Measurements from ENCODE around the gene SREBF1. TPM values are rescaled to one million over a fixed set of nuclear protein-coding genes. Genes with fewer than 3 reads are reported as not detected.

The SREBF1 gene
- total and polyA plus RNA-seq, 5 donors: 28.7 to 45.7 (median 40.5) TPM

DNA sequence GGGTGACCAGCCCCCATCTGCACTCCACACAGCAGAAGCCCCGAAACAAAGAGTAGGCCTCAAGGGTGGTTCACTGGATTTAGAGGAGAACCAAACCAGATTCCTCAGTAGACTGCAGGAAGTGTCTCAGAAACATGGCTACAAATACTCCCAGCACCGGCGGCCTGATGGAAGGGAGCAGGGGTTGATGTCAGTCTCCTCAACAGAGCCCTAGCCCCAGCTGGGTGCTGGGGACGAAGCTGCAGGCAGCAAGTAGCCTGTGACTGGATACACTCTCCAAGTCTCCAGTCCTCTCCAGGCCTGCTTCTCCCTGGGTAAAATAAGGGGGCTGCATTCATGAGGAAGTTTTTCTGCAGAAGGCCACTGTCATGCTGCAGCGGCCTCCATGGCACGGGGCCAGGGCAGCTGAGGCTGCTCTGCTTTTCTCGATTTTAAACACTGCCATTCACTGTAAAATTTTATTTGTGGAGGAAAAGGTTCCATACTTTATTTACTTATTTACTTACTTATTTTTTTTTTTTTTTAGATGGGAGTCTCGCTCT lies 36.7 kb upstream of the SREBF1 start:
- Histone ChIP-seq H3K9me3 (ENCODE audit: control insufficient read depth, low read length) (no peaks in the 10 kb centered on the region), H3K27ac (ENCODE audit: low read length) (no peak overlapping the region), H3K27me3 (ENCODE audit: control insufficient read depth, insufficient read depth) (no peaks in the 10 kb centered on the region), H3K4me3 (ENCODE audit: low read length) (no peak overlapping the region), H3K4me1 (ENCODE audit: control insufficient read depth, insufficient read depth, low read length) (peaks cover 29% of the 10 kb centered on the region)
- 66% methylated on average over 8 of the region's 8 CpGs for WGBS
- ATAC-seq (no peak), DNase-seq (peak in 2 of 3 donors; percentile 59 to 74)
- intact Hi-C loops (cut with DNase I): loop anchor here in 1 of 4 donors (10.0 kb wide), 1 partner anchor 189 kb away; the partner anchor contains the start of gene RAI1

GRCh38 chr17:17872547-17873345 lies 36.0 kb upstream of the SREBF1 start:
- no peak for ATAC-seq
- Histone ChIP-seq H3K4me1 (ENCODE audit: control insufficient read depth, insufficient read depth, low read length) (peaks cover 23% of the 10 kb centered on the region), H3K27me3 (ENCODE audit: control insufficient read depth, insufficient read depth) (no peaks in the 10 kb centered on the region), H3K4me3 (ENCODE audit: low read length) (no peak overlapping the region), H3K9me3 (ENCODE audit: control insufficient read depth, low read length) (no peaks in the 10 kb centered on the region), H3K27ac (ENCODE audit: low read length) (no peak overlapping the region)
- intact Hi-C loops (cut with DNase I): loop anchor here in 1 of 4 donors (10.0 kb wide), 1 partner anchor 188 kb away; the partner anchor contains the start of gene RAI1
- 57% methylated on average over 9 of the region's 9 CpGs for WGBS
- peak in 2 of 3 donors; percentile 64 to 67 for DNase-seq

DNA sequence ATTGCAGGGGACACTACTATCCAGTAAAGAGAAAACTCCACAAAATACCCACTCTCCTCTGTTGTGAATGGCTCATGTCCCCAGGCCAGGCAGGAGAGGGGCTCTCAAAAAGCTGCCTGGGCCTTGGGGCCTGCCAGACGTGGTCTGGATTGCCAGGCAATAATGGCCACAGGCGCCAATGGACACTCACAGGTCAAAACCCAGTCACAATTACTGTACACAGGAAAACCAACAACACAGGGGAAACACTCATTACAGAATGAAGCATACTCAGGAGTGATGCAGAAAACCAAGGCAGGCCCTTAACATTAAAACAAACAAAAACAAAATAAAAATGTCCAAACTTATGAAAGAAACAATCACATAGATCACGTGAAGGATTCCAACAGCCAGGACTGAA lies 35.1 kb upstream of the SREBF1 start:
- intact Hi-C loops (cut with DNase I): loop anchor here in 1 of 4 donors (10.0 kb wide), 1 partner anchor 187 kb away; the partner anchor contains the start of gene RAI1
- H3K27me3 ChIP-seq (ENCODE audit: control insufficient read depth, insufficient read depth): no peaks in the 10 kb centered on the region
- DNase-seq (peak in 1 of 3 donors; percentile 11), ATAC-seq (no peak)
- H3K9me3 ChIP-seq (ENCODE audit: control insufficient read depth, low read length): no peaks in the 10 kb centered on the region
- H3K4me1 ChIP-seq (ENCODE audit: control insufficient read depth, insufficient read depth, low read length): peaks cover 19% of the 10 kb centered on the region
- 69% methylated on average over 3 of the region's 3 CpGs for WGBS
- no peak overlapping the region for H3K27ac ChIP-seq (ENCODE audit: low read length)
- no peak overlapping the region for H3K4me3 ChIP-seq (ENCODE audit: low read length)

DNA sequence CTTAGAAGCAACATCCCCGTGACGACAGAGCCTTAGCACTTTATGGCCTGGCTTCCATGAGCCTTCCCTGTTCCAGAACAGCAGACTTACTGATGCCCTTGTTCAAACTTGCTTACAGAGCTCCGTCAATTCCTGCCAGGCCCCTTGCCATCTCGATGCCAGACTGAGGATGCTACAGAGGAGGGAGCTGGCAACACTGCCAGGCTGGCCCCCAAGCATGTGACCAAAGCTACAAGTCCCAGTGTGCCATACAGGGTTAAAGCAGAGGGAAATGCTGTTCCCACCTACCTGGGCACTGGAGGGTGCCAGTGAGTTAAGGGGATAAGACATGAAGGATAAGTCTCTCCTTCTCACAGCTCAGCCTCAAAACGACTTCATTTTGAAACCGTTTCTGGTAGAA lies 33.5 kb upstream of the SREBF1 start:
- Histone ChIP-seq H3K27me3 (ENCODE audit: control insufficient read depth, insufficient read depth) (no peaks in the 10 kb centered on the region), H3K4me3 (ENCODE audit: low read length) (no peak overlapping the region), H3K4me1 (ENCODE audit: control insufficient read depth, insufficient read depth, low read length) (peaks cover 10% of the 10 kb centered on the region), H3K27ac (ENCODE audit: low read length) (no peak overlapping the region), H3K9me3 (ENCODE audit: control insufficient read depth, low read length) (no peaks in the 10 kb centered on the region)
- 63% methylated on average over 6 of the region's 6 CpGs for WGBS
- DNase-seq (peak in 2 of 3 donors; percentile 28 to 59), ATAC-seq (no peak)
- intact Hi-C loops (cut with DNase I): loop anchor here in 1 of 4 donors (10.0 kb wide), 1 partner anchor 185 kb away; the partner anchor contains the start of gene RAI1

DNA sequence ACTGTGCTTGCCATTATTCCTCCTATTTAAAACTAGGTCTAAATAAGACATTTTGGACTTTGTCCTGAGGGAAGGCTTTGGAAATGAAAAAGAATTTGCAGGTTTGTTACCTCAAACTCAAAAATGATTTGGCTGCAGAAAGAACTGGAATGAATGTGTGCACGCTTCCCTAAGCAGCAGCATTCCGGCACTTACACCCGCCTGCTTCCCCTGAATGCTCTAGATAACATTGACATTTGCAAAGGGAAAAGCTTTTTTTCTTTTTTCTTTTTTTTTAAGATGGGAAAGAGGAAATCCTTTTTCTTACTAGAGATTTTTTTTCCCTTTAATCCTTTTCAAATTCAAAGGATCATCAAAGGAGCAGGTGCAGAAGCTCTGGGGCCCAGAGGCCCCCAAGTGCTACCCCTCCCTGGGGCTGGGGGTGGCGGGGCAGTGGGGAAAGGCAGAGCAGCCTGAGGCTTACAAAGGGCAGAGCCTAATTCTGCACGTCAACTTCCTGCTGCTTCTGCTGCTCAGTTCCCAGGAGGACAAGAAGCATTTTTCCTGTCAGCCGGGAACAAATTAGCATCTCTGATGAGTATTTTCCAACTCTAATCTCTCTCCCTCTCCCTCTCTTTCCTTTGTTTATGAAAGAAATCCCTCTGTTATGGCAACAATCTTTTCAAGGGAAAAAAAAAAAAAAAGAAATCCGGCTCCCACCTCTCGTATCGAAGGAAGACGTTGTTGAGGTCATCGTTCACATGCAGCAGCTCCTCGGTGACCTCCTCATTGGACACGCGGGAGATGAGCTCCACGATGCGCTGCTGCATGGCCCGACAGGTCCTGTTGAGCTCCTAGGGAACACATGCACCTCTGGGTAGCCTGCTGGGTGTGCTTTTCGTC lies 32.1 kb upstream of the SREBF1 start:
- Histone ChIP-seq H3K4me3 (ENCODE audit: low read length) (no peak overlapping the region), H3K9me3 (ENCODE audit: control insufficient read depth, low read length) (no peaks in the 10 kb centered on the region), H3K27me3 (ENCODE audit: control insufficient read depth, insufficient read depth) (no peaks in the 10 kb centered on the region), H3K4me1 (ENCODE audit: control insufficient read depth, insufficient read depth, low read length) (peaks cover 8% of the 10 kb centered on the region), H3K27ac (ENCODE audit: low read length) (peak overlapping the region; percentile 32)
- ATAC-seq: peak; percentile 77 to 91
- WGBS: 24% methylated on average over 18 of the region's 18 CpGs
- DNase-seq: peak; percentile 55 to 76 (median 74)
- intact Hi-C loops (cut with DNase I): no loop called here

DNA sequence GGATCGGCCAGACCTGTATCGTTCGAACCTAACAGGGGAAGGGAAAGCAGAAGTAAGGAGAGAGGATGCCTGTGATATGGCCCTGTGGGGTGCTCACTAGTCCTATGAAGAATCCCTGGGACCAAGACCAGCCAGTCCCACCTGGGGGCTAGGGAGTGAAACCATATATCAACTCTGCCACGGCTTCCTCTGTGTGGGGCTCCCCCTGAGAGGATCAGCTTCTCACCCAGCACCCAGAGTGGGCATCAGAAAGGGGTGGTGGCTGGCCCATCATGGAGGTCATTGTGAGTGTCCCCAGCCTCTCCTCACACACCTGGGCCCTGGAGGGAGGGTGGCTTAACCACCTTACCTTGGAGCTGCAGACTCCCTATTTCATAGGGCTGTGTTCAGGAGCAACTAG lies 30.1 kb upstream of the SREBF1 start:
- Histone ChIP-seq H3K9me3 (ENCODE audit: control insufficient read depth, low read length) (no peaks in the 10 kb centered on the region), H3K4me1 (ENCODE audit: control insufficient read depth, insufficient read depth, low read length) (peaks cover 8% of the 10 kb centered on the region), H3K27me3 (ENCODE audit: control insufficient read depth, insufficient read depth) (no peaks in the 10 kb centered on the region), H3K27ac (ENCODE audit: low read length) (no peak overlapping the region), H3K4me3 (ENCODE audit: low read length) (no peak overlapping the region)
- WGBS: 93% methylated on average over 4 of the region's 4 CpGs
- DNase-seq (peak in 2 of 3 donors; percentile 3 to 21), ATAC-seq (no peak)
- intact Hi-C loops (cut with DNase I): no loop called here

DNA sequence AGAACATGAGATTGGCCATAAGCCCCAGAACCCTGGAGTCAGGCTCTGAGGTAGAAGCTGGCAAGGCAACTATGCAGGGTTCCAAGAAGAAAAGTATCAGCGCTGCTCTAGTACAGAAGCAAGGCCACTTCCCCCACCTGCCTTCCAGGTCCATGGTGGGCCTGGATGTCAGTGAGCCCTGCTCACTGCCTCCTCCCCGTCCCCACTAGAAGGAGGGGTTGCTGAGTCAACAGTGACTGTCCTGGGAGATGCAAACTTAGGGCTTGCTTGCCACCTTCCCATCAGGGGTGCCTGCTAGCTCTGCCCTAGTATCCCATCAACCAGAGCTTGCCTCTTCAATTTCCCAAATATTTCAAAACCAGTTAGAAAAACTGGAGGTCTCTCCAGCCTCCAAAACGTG lies 29.6 kb upstream of the SREBF1 start:
- Histone ChIP-seq H3K27ac (ENCODE audit: low read length) (no peak overlapping the region), H3K9me3 (ENCODE audit: control insufficient read depth, low read length) (no peaks in the 10 kb centered on the region), H3K27me3 (ENCODE audit: control insufficient read depth, insufficient read depth) (no peaks in the 10 kb centered on the region), H3K4me1 (ENCODE audit: control insufficient read depth, insufficient read depth, low read length) (peaks cover 8% of the 10 kb centered on the region), H3K4me3 (ENCODE audit: low read length) (no peak overlapping the region)
- peak in 2 of 3 donors; percentile 3 to 4 for DNase-seq
- intact Hi-C loops (cut with DNase I): no loop called here
- ATAC-seq: no peak
- 80% methylated on average over 3 of the region's 3 CpGs for WGBS

DNA sequence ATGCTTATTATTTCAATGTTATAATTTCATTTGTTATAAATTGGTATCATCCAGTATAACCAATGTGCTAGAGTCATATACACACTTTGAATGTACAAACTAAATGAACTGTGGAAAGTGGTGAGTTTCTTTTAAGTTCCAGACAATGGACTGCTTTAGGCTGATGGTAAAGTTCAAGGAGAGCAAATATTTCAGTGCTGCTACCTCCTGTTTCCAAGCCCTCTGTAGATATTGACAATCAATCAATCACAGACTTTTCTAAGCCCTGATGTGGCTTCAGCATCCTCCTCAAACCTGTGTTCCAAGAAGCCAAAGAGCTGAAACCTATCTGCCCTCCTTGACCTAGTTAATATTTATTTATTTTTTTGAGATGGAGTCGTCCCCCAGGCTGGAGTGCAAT lies 28.2 kb upstream of the SREBF1 start:
- Histone ChIP-seq H3K27ac (ENCODE audit: low read length) (no peak overlapping the region), H3K4me1 (ENCODE audit: control insufficient read depth, insufficient read depth, low read length) (peaks cover 5% of the 10 kb centered on the region), H3K9me3 (ENCODE audit: control insufficient read depth, low read length) (no peaks in the 10 kb centered on the region), H3K27me3 (ENCODE audit: control insufficient read depth, insufficient read depth) (no peaks in the 10 kb centered on the region), H3K4me3 (ENCODE audit: low read length) (no peak overlapping the region)
- 96% methylated on average over 1 of the region's 1 CpG for WGBS
- intact Hi-C loops (cut with DNase I): no loop called here
- ATAC-seq: no peak
- DNase-seq: no peak

DNA sequence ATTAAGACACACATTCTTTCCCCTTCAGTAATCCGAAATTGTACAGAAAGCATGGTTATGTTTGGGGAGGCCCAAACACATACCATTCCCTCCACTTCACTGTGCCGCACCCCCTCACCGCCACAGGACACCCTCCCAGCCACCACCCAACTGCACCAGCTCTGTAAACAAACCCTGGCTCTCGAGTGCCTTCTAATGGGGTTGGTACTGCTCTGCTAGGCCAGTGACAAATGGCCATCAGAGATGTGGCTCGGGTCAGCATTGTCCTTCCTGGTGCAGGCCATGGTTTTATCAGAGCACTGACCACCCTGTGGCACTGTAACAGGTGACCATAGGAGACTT lies 24.0 kb upstream of the SREBF1 start:
- H3K27me3 ChIP-seq (ENCODE audit: control insufficient read depth, insufficient read depth): no peaks in the 10 kb centered on the region
- peak in 1 of 3 donors; percentile 30 for DNase-seq
- 81% methylated on average over 5 of the region's 5 CpGs for WGBS
- H3K27ac ChIP-seq (ENCODE audit: low read length): no peak overlapping the region
- ATAC-seq: no peak
- no peaks in the 10 kb centered on the region for H3K4me1 ChIP-seq (ENCODE audit: control insufficient read depth, insufficient read depth, low read length)
- no peaks in the 10 kb centered on the region for H3K9me3 ChIP-seq (ENCODE audit: control insufficient read depth, low read length)
- no peak overlapping the region for H3K4me3 ChIP-seq (ENCODE audit: low read length)
- intact Hi-C loops (cut with DNase I): no loop called here

DNA sequence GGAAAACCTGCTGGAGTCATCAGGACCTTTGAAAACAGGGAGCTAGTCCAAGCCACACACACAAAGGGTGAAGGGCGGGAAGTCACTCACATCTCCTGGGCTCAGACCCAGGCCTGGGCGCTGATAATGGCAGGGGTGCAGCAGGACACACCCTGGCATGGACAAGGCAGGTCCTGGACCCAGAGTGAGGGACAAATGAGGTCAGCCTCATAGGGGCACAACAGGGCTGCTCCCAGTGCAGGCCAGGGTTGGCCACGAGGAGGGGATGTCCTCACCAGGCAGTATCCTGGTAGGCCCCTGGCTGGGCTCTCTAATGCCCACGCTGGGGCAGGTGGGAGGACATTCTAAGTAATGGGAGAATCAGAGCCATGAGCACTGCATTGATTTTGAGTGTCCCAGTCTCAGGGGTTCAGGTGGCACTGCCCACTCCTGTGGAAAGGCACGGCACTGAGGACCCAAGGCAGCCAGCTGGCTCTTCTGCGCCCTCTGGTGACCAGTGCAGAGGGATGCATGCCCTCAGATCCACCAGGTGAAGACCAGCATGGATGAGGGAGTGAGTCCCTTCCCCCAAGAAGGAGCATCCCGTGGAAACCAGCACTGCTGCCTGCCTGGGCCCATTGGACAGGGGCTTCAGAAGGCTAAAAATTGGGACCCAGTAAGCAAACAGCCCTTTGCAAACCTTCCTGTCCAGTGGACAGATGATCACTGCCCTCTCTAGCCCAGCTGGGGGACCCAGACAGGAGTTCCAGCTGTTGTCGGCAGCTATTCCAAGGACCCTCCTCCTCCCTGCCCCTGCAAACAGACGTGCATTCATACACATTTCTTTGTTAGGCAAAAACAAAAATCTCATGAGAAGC lies 23.4 kb upstream of the SREBF1 start:
- ATAC-seq: peak; percentile 90 to 91
- intact Hi-C loops (cut with DNase I): loop anchor here in 3 of 4 donors (5.0 kb wide), 2 partner anchors 48 to 178 kb away; partner anchors contain the start of gene RAI1 (in 1 of the 3)
- DNase-seq: peak; percentile 63 to 85 (median 82)
- H3K9me3 ChIP-seq (ENCODE audit: control insufficient read depth, low read length): no peaks in the 10 kb centered on the region
- WGBS: 33% methylated on average over 9 of the region's 9 CpGs
- H3K27me3 ChIP-seq (ENCODE audit: control insufficient read depth, insufficient read depth): no peaks in the 10 kb centered on the region
- peaks cover 3% of the 10 kb centered on the region for H3K4me1 ChIP-seq (ENCODE audit: control insufficient read depth, insufficient read depth, low read length)
- no peak overlapping the region for H3K4me3 ChIP-seq (ENCODE audit: low read length)
- H3K27ac ChIP-seq (ENCODE audit: low read length): peak overlapping the region; percentile 31
